Fibroblast of gingiva (primary cell): ENCODE data around the gene LILRB1.
"Not testable (repeated sequence)": the region's sequence is repeated elsewhere in the genome, so short reads cannot be mapped to it uniquely, and the experiment has no call there.

Experiments used
- DNase-seq: peaks from one replicate; pipeline ENCODE4 v3.0.0-alpha.2; 2011; ENCODE audit warnings: low read depth

The LILRB1 gene

DNA sequence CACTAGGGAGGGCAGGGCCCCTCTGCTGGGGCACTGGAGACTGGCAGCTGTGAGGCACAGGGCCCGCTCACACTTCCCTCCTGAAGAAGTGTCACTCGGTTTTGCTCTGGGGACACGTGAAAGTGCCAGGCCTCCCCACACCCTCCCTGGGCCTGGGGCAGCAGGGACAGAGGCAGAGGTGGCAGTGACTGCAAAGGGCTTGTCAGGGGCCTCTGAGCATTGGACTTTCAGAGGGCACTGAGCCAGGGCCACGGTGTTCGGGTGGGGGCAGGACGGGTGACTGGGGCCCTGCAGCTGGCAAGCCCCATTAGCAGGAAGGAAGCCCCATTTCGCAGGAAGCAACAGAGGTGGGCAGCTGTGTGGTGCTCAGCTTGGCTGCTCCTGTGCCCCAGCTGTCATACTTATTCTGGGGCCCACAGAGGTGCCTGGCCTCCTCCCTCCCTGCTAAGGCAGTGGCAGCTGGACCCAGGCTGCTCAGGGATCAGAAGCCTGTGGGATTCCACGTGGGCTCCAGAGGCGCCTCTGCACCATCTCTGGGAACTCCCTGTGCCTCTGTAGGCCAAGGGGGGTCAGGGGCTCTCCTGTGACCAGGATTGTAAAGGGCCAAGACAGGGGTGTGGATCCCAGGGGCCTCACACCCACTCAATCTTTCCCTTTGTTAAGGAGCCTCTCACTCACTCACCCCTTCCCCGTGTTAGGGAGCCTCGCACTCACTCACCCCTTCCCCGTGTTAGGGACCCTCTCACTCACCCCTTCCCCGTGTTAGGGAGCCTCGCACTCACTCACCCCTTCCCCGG lies 5.2 kb upstream of the LILRB1 start:
- not testable (repeated sequence) for DNase-seq

DNA sequence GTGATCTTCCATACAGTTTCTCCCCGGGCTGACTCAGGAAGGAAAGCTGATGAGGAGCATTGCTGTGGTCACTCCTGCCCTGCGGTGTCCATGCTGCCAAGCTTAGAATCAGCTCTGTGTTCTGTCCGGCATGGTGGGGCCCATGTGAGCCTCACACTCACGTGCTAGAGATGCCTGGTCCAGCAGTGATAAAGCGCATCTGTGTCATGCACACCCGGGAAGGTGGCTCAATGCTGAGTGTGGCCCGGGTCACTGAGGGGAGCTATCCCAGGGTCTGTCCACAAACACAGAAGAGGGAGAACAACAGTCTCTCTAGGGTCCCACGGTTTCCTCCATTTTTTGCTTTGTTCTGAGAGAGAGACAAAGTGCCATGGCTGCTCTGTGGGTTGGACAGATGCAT lies 3.5 kb upstream of the LILRB1 start:
- no peak for DNase-seq

DNA sequence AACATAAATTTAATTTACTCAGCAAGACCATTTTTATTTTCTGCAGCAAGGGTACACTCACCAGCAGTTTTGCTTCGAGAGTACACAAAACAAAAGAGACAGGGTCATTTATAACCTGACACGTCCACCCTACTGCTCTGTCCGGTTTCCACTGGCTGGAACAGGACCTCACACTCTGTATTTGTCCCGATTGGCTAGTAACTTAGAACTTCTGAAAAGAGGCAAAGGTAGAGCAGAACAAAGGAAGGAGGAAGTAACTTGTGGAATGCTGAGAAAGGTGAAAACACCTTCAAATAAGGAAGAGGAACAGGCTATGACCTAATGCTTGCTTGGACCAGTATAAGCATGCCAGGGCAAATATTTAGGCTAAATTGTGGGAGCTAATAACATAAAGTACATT lies 2.4 kb upstream of the LILRB1 start:
- DNase-seq: not testable (repeated sequence)

DNA sequence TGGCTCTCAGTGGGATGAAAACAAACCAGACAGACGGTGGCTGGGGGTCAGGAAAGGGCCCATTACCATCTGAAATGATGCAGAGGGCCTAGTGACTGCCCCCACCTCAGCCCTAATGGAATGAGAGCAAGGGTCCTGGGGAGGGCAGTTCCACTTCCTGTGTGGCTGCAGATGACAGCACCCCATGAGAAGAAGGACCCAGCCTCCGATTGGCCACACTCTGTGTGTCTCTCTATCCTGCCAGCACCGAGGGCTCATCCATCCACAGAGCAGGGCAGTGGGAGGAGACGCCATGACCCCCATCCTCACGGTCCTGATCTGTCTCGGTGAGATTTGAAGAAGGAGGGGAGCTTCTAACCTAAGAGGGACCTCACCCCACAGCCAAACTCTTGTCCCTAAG lies 498 bp downstream of the LILRB1 start:
- no peak for DNase-seq

GRCh38 chr19:54631489-54632337 lies 1.4 kb downstream of the LILRB1 start:
- DNase-seq: not testable (repeated sequence)

GRCh38 chr19:54632517-54632916 lies 2.2 kb downstream of the LILRB1 start:
- not testable (repeated sequence) for DNase-seq

GRCh38 chr19:54633401-54633800 lies 3.1 kb downstream of the LILRB1 start:
- no peak for DNase-seq

DNA sequence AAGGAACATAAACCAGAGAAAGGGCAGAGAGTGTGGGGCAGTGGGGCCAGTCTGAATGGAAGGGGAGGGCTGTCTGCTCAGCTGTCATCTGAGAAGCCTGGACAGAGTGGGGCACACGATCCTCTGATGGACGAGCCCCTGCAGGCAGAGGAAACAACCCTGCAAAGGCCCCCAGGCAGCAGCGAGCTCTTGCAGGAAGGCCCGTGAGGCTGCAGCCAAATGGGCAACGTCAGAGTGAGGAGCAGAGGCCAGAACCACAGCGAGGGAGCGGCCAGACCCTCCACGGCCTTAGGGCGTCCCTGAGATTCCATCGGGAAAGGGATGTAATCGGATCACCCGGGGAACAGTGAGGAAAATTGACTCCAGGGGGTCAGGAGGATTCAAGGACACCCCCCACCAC lies 5.8 kb downstream of the LILRB1 start:
- DNase-seq: not testable (repeated sequence)

- DNase-seq: no peak
Measured at GRCh38 chr19:54638683-54639082, 8.4 kb downstream of the LILRB1 start.

DNA sequence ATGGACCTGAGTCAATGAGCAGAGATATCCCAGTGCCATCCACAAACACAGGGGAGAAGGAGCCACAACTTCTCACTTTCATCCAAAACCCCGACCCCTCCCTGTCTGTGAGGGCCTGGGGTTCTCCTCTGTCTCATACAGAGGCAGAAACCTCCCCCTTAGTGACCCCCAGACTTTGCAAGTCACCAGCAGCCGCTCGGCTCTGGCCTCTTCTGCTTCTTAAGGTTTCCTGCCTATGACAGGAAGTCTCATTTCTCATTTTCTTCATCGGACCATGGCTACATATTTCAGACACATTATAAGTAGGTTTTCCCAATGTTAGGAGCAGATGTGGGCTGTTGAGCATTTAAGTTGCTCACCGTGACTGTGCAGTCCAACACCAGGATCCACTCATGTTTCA lies 12.7 kb downstream of the LILRB1 start:
- DNase-seq: not testable (repeated sequence)

GRCh38 chr19:54643583-54643982 lies 13.3 kb downstream of the LILRB1 start:
- not testable (repeated sequence) for DNase-seq

GRCh38 chr19:54644056-54644455 lies 13.8 kb downstream of the LILRB1 start:
- DNase-seq: no peak

GRCh38 chr19:54646331-54646841 lies 16.1 kb downstream of the LILRB1 start:
- DNase-seq: no peak

GRCh38 chr19:54648129-54648528 lies 17.8 kb downstream of the LILRB1 start:
- no peak for DNase-seq

GRCh38 chr19:54650108-54650655 lies 19.9 kb downstream of the LILRB1 start:
- DNase-seq: no peak

DNA sequence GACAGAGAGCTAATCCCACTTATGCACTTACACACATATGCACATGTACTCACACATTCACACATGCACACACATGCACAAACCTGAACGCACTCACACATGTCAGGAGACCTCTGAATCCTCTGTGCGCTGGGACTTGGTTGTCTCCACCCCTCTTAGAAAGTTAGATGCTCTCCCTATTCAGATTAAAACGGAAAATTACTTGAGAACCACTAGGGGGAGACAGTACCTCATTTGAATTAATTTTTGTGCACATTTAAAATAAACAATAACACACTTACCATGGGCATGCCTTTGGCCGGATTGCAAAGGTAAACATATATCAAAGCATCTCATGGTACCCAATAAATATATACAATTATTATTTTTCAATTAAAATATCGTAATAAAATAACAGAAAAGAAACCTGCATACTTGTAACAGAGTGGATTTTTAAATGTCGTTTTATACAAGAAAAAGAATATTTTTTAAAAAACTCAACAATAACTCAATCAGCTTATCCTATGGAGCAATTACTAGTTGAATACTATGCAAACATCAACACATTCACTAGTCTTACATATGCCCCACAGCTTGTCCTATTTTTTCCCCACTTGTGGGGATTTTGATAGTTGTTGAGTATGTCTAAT lies 23.0 kb downstream of the LILRB1 start:
- DNase-seq: no peak

GRCh38 chr19:54654447-54655321 lies 24.4 kb downstream of the LILRB1 start:
- no peak for DNase-seq

- DNase-seq: no peak
Measured at GRCh38 chr19:54659300-54659699, 29.0 kb downstream of the LILRB1 start.

GRCh38 chr19:54660306-54660705 lies 30.0 kb downstream of the LILRB1 start:
- no peak for DNase-seq

- no peak for DNase-seq
Measured at GRCh38 chr19:54660964-54661363, 30.7 kb downstream of the LILRB1 start.

DNA sequence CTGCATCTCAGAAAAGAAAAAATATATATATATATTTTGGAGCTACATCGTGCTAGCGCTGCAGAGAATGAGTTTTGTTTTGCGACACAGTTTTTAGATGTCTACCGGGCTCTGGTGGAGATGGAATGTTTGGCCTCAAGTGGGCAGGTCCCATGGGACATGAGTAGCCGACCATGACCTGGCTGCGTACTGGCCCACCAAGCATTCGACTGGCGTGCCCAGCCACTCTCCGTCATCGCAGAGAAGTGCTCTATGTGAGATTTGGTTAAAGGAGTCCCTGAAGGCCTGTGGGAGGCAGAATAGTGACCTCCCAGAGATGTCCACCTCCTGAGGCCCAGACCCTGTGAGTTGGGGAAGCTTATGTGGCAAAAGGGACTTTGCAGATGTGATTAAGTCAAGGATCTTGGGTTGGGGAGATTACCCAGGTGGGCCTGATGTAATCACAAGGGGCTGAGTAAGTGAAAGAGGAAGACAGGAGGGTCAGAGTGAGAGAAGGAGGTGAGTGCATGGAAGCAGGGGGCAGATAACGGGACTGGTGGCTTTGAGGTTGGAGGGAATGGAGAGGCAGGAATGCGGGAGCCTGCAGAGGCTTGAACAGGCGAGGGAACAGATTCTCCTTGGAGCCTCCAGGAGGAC lies 31.7 kb downstream of the LILRB1 start:
- no peak for DNase-seq
